Umbilical cord (tissue), 1 donor: ENCODE data around the gene GALNT8. TPM values are rescaled to one million over a fixed set of nuclear protein-coding genes. Genes with fewer than 3 reads are reported as not detected.

Experiments used
- total RNA-seq: library from RNA; depleted of rRNA; stranded (reverse); fragments of >200 nt; gene quantifications from one replicate; pipeline ENCODE4 v1.2.3, GENCODE V29; 2014; ENCODE audit warnings: low replicate concordance; ENCODE audit not compliant: insufficient read depth

GALNT8 gene
- total RNA-seq, 1 donor from 2014 or later = 6.0 TPM

Other genes starting within 250 kb of the GALNT8 start
- gene RAD51AP1, start 181.5 kb upstream of the GALNT8 start, total RNA-seq = 3.4 TPM
- gene DYRK4, start 158.2 kb upstream of the GALNT8 start, total RNA-seq = 19.7 TPM
- gene AKAP3, start 71.3 kb upstream of the GALNT8 start, total RNA-seq = 5.1 TPM
- gene NDUFA9, start 71.3 kb upstream of the GALNT8 start, total RNA-seq = 20.7 TPM
- 2.9 TPM for gene KCNA1, start 189.5 kb downstream of the GALNT8 start, total RNA-seq